GM19452 (cell line): ENCODE data around the gene NEURL2.

ENCODE experiments used
- ATAC-seq: cut with Tn5 transposase; IDR thresholded peaks from one replicate; pipeline ENCODE4 v1.9.1; 2021; ENCODE audit not compliant: unreplicated experiment

NEURL2 gene

DNA sequence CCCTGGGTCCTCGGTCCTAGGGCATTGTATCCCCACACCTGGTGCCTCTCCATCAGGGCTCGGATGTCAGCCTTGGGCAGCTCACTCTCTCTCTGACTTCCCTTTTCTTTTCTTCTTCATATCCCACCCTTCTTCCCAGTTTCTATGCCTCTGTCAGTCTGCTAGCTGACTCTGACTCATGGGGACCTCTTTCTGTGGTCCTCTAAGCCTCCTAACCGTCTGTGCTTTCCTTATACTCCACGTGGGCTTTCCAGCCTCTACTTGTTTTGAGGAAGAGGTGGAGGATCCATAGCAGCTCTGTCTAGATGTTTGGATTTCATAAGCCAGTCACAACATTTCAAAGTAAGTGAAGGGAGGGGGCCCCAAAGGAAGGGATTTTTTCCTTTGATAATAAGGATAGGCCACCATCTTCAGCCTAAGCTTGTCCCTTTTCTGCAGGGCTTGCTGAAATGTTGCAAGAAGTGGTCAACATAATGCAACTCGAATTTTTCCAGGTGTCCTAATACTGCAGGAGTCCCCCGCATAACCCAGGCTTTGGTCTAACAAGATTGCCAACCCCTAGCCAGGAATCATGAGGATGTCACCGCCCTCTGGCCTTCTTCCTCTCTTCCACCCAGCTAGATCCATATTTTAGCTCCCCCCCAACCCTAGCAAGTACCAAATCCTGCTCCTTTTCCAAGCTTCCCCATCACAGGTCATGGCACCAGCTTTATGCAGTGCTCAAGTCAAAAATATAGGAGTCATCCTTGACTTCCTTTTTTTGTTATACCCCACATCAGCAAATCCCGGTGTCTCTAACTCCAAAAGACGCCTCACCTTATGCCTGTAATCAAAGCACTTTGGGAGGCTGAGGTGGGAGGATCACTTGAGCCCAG, 29.7 kb upstream of the NEURL2 start:
- no peak for ATAC-seq

DNA sequence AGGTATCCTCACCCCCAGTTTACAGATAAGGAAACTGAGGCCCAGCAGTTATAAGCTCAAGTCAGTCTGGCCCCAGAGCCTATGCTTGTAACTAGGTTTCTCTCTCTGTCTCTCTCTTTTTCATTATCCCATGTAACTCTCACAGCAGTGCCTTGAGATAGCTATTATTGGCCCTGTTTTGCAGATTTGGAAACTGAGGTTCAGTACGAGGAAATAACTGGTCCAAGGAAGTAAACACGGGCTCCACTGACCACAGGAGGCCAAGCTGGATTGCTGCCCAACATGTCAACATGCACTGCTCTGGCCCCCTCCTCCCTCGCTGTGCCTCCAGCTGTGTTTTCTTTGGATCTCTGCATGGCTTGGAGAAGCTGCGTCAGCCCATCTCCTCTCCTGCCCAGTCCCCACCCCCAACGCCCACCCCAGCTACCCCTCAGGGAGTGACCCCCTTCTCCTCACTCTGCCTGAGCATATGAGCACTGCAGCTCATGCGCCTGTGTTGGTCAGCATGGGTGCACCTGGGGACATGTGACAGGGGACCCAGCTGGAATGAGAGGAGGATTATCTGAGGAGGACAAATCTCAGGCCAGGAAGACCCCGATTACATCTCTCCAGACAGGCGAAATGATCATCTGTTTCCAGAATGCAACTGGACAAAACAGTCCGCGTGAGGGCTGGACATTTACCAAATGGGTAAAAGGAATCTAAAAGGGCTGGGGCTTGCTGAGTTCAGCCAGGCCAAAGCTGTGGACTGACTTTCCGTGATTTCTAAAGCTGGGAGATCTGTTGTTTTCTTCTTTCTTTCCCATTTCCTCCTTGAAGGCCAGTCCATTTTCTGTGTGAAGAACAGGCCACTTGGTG, 28.8 kb upstream of the NEURL2 start:
- ATAC-seq, result no peak

DNA sequence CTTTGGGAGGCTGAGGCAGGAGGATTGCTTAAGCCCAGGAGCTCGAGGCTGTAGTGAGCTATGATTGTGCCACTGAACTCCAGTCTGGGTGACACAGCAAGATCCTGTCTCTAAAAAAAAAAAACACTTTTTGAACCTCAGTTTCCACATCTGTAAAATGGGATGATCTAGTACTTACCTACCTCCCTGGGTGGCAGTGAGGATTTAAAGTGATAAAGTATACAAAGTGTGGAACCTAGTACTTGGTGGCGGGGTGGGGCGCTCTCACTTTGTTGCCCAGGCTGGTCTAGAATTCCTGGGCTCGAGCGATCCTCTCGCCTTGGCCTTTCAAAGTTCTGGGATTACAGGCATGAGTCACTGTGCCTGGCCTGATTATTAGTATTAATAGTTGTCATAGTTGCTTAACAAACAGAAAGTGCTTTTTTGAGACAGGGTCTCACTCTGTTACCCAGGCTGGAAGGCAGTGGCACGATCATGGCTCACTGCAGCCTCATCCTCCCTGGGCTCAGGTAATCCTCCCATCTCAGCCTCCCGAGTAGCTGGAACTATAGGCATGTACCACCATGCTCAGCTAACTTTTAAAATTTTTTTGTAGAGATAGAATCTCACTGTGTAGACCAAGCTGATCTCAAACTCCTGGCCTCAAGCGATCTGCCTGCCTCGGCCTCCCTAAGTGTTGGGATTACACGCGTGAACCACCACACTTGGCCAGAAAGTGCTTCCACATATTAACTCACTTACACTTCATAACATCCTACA, 27.9 kb upstream of the NEURL2 start:
- no peak for ATAC-seq

DNA sequence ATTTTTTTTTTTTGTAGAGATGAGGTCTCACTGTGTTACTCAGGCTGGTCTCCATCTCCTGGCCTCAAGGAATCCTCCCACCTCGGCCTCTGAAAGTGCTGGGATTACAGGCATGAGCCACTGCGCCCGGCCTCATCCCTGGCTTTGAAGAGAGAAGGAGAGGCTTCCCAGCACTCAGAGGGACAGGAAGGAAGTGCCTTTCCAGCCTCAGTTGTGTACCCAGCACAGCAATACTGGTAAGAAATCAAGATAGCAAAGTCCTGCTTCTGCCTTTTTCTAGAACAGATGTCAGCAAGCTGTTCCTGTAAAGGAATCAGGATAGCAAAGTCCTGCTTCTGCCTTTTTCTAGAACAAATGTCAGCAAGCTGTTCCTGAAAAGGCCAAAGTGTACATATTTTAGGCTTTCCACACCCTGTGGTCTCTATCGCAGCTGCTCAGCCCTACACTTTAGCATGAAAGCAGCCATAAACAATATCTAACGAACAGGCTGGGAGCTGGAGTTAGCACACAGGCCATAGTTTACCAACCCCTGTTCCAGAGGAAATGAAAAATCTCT, 27.3 kb upstream of the NEURL2 start:
- ATAC-seq, result no peak

DNA sequence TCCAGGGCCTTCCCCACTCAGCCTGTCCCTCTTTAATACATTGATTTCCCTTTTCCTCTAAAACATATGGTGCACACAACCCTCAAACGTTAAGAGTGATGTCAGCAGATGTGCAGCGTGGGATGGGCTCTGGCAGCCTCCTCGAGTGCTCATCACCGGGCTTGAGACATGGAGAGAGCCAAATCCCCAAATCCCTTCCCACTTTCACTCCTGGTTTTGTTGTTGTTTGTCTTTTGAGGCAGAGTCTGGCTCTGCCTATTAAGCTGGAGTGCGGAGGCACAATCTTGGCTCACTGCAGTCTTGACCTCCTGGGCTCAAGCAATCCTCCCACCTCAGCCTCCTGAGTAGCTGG, 26.8 kb upstream of the NEURL2 start:
- ATAC-seq, result no peak

DNA sequence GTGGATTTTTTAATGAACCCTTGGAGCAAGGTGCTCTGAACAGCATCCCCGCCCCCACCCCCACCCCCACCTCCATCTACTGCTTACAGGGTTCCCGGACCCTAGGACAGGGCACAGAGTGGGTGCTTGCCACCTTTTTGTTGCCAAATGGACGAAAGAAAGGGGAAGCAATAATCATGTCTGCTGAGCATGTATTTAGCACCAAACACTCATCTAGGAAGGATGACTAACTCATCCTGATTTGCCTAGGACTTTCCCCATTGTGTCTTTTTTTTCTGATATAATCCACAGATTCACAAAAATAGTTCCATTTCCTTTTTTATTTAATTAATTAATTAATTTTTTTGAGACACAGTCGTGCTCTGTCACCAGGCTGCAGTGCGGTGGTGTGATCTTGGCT, 22.1 kb upstream of the NEURL2 start:
- ATAC-seq, result no peak

DNA sequence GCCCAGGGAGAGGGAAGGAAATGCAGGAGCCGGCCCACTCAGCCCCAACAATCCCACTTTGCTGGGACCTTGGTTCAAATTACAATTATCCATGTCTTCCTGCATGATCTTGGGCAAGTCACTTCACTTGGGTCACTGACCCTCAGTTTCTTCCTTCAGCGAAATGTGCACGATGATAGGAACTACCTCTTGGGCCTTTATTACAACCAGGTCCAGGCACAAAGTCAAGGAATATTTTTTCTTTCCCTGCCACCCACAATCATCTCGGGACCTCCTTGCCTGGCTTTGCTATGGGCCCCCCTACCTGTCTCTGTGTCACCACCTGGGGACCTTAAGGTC, 21.3 kb upstream of the NEURL2 start:
- no peak for ATAC-seq

DNA sequence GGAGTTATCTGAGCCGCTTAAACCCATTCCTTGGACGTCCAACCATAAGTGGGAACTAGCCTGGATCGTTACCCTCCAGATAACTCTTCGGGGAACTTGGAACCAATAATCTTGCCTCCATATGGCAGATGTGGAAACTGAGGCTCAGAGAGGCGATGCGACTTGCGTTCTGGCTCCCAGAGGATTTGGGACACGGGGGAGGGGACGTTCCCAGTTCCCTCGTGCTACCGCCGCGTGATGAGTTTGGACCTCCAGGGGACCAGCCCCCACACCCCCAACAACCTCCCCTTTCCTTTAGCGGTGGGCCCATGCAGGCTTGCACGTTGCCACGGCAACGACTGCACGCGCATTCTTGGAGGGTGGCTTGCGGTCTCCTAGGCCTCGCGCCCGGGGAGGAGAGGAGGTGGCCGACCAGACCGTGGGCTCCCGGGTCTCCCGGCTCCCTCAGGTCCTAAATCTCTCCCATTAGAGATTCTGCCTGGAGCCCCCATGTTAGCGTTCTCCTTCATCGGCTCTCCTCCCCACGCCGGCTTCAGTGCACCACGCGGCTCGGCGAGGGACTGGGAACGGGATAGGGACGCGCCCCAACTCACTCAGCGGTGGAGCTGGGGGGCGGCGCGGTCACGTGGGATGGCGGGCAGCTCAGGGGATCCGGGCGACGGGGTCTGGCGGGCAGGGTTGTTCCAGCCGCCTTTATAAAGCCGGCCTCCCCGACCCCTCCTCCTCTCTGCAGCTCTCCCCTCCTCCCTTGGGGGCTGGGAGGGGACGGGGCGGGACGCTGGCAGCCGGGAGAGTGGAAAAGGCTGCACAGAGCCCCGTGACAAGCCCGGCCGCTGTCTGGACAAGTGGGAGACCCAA, 20.7 kb upstream of the NEURL2 start, which contains the start of gene PLTP:
TSS of gene PLTP (minus strand) at position 670 of the 858 bp plus-strand sequence. CDS start 703 bp downstream, outside the sequence.
- ATAC-seq, result no peak

DNA sequence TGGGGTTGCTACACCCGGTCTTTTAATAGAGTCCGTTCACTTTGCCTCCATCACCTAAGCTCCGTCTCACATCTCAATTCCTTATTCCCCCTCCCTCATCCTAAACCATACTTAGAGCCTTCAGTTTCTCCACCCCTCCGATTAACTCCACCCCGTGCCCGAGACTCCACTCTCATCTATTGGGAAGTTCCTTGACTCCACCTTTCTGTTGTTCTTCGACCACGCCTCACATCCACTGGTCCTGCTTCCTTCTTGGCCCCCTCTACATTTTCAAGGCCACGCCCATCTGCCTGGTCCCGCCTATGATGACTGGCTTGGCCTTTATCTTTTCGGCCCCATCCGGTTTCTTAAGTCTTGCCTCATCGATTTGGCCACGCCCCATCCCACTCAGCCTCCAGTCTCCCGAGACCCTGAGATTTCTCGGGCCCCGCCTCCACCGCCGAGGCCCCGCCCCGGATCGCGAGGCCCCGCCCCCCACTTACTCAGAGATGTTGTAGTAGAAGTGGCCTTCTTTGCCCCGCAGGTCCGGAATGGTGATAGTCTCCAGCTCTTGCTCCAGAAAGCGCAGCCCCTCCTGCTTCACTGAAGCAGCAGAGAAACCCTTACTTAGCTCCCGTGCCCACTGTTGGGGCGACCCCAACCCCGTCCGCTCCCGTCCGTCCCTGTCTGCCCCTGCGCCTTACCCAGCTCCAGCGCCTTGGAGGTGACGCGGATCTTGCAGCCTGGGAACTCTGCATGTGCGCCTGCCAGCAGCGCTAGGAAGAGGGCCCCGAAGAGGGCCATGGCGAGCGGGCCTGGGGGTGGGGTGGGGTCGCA, 19.9 kb upstream of the NEURL2 start:
- ATAC-seq, result peak; percentile 83

DNA sequence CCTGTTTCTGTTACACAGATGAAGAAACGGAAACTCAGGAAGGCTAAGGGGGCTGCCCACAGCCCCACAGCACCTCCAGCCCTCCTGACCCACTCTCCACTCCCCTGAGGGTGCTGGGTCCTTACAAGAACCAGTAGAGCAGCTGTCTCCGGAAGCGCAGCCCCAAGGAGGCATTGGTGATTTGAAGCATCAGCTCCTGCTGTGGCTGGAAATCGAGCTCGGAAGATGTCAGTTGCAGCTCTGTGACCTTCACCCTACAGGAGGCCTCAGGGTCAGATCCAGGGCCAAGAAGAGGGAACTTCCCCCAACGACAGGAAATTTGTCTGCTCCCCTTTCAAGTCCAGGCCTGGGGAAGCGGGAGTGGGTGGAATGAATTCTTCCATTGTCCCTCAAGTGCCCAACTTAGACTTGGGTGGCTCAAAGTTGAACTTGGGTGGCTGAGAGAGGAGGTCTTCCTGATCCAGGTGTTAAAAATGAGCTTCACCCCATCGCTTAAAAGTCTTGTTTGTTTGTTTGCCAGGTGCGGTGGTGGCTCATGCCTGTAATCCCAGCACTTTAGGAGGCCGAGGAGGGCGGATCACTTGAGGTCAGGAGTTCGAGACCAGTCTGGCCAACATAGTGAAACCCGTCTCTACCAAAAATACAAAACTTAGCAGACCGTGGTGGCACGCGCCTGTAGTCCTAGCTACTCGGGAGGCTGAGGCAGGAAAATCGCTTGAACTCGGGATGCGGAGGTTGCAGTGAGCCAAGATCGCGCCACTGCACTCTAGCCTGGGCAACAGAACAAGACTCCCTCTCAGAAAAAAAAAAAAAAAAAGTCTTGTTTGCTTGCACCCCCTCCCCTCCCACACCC, 19.0 kb upstream of the NEURL2 start:
- no peak for ATAC-seq

DNA sequence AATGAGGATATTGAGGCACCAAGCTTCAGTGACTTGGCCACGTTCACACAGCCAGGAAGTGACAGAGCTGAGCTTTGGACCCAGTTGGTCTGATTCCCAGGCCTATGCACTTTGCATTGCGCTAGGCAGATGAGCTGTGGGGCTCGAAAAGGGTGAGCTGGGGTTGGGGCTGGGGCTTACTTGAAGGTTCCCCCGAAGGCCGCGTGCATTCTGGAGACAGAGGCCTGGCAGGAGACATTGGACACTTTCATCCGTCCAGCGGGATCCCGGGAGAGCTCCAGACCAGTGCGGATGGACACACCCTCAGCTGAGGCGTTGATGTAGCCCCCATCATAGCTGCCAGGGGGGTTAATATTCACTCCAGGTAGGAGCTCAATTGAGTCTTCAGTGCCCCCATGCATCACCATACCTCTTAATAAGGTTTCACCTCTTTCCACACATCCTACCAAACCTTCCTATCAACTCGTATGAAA, 18.4 kb upstream of the NEURL2 start:
- no peak for ATAC-seq

DNA sequence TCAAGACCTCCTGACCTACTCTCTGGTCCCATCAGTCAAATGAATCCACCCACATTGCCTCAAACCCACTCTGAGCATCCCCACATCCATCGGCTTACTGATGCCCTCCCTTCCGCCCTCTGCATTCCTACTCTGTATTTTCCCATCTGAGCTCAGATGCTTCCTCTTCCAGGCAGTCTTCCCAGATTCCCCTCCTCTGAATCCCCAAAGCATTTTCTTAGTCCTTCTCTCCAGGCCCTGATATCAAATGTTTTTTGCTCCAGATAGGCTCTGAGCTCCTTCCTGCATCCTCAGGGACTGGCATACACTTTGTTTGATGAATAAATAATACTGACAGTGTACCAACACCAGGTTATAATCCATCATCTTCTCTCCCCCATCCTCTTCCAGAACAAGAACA, 17.1 kb upstream of the NEURL2 start:
- no peak for ATAC-seq

DNA sequence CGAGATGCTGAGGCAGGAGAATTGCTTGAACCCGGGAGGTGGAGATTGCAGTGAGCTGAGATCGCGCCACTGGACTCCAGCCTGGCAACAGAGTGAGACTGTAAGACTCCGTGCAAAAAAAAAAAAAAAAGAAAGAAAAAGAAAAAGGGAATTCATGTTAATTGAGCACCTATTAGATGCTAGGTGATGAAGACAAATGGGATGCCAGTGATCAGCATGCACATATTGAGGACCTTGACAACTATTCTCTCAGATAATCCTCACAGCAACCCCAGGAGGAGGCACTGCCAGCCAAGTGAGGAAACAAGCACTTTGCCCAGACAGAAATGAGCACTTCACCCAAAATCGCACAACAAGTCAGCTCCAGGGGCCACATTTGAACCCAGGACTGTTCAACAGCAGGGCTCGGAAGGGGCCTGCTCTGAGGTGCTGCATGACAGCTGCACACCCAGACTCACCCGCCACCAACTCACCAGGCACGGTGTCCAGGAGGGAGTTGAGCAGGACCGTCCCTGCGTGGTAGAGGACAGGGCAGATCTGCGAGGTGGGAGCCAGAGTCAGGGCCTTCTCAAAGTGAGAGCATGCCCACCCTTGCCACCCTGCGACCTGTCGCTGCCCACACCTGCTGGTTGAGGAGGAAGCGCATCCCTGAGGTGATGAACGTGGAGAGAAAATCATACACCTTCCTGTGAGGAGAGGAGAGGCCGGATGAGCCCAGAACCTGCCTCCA, 16.4 kb upstream of the NEURL2 start:
- ATAC-seq, result no peak

DNA sequence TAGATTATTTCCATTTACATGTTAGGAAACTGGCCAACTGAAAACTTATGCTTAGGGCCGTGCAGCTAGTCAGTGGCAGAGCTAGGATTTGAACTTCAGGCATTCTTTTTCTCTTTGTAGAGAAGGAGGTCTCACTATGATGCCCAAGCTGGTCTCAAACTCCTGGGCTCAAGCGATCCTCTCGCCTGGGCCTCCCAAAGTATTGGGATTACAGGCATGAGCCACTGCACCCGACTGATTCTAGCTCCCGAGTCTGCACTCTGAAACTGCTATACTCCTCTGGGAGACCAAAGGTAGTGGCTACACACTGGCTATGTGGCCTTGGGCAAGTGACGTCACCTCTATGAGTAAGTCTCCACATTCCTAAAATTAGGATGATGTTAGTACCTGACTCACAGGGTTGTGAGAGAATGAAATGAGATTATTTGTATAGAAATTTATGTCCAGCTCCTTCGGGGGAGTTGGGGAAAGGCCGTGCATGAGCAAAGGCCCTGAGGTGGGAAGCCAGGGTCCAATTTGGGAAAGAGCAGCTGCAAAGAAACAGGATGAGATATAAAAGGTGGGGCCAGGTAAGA, 14.6 kb upstream of the NEURL2 start:
- no peak for ATAC-seq

DNA sequence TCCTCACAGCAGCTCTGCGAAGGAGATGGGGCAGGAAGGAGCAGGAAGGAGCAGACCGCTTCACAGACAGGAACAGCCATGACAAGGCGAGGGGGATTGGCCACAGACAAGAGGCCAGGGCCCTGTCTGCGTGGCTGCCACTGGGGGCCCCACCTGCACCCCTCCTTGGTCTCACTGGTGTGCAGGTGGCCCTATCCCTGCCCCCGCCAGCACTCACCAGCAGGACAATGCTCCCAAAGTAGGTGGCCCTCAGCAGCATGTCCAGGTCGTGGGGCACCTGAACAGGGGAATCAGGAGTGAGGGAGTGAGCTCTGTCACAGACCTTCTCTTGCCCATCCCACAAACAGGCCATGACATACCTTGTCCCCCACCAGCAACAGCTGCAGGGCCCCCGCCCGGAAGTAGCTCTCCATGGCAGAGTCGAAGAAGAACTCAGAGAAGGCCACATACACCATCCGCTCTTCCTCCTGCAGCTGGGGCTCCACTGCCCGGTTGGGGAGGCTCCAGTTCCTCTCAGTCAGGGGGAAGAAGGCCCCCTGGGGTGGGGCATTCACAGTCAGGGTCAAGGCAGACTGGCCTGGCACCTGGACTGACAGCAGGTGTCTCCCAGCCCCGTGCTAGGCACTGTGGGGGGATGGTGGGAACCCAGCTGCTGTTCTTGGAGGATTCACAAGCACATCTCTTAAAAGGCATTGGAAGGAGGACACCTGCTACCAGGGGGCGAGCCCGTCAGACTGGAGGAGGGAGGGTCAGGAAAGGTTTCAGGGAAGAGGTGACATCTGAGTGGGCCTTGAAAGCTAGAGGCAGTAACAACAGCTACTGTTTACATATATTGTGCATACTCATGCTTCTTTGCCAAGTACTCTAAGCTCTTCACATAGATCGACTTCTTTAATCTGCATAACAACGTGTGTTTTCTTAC, 13.8 kb upstream of the NEURL2 start:
- no peak for ATAC-seq

DNA sequence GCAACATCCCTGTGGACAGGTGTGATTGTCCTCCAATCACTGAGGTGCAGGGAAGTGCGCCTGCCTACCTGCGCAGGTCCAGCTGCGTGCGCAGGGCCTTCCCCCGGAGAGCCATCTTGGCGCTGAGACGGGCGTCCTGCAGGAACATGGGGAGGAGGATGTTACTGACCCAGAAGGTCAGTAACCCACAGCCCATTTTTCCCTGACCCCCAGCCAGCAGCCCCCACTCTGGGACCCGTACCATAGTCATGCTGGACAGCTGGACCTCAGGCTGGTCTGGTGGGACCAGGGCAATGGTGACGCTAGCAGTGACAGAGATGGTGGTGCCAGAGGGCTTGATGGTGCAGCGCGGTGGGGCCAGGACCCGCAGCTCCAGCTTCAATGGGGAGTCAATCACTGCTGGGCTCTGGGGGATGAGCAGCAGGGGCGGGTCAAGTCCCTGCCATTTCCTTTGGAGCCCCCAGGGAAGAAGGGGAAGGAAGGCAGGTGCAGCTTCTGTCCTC, 11.2 kb upstream of the NEURL2 start:
- no peak for ATAC-seq
